Activated CD4-positive, alpha-beta memory T cell treated with anti-CD3 and anti-CD28 coated beads, Interleukin-2, amount 10 ng/mL, durations not matched to agents 7 days and 5 days (primary cell): ENCODE data around the gene HK2. TPM values are rescaled to one million over a fixed set of nuclear protein-coding genes. Genes with fewer than 3 reads are reported as not detected.
"Not testable (repeated sequence)": the region's sequence is repeated elsewhere in the genome, so short reads cannot be mapped to it uniquely, and the experiment has no call there.

Source experiments
- CTCF ChIA-PET: fragments of 350-600 bp; sonication (Branson Sonifier 250); formaldehyde crosslinking; loops from one replicate; lab custom pipeline; 2021; ENCODE audit warnings: antibody characterized with exemption, inconsistent platforms; lab: Charles Lee
- POLR2A ChIA-PET: fragments of 350-600 bp; sonication (Branson Sonifier 250); formaldehyde crosslinking; loops from one replicate; lab custom pipeline; 2021; ENCODE audit warnings: antibody characterized with exemption; lab: Charles Lee
- DNase-seq: peaks from one replicate; pipeline ENCODE4 v3.0.0-alpha.2; 2020
- H3K27ac Mint-ChIP-seq: one replicate; pipeline ENCODE4 v1.8.0; 2021; ENCODE audit warnings: mild to moderate bottlenecking, mixed read lengths
- H3K27me3 Mint-ChIP-seq: one replicate; pipeline ENCODE4 v1.8.0; 2021; ENCODE audit warnings: mixed read lengths
- H3K36me3 Mint-ChIP-seq: one replicate; pipeline ENCODE4 v1.8.0; 2021; ENCODE audit warnings: low read depth, mixed read lengths
- H3K4me1 Mint-ChIP-seq: one replicate; pipeline ENCODE4 v1.8.0; 2021; ENCODE audit warnings: mixed read lengths
- H3K4me3 Mint-ChIP-seq: one replicate; pipeline ENCODE4 v1.8.0; 2021; ENCODE audit warnings: mild to moderate bottlenecking, mixed read lengths
- H3K9me3 Mint-ChIP-seq: one replicate; pipeline ENCODE4 v1.8.0; 2021; ENCODE audit warnings: mixed read lengths
- total RNA-seq, 2 experiments: library from RNA; stranded (reverse); gene quantifications; one replicate each; pipeline ENCODE4 v1.2.3, GENCODE V29; 2021

The HK2 gene
- 10 to 100 TPM; 36.8 to 37.8 TPM for total RNA-seq

- CTCF ChIA-PET, result interaction anchor here (1.3 to 6.9 kb wide), 4 partner anchors 11 to 119 kb away, joined by 3 to 59 read pairs (median 38); no protein-coding TSS in a partner anchor
- Mint-ChIP-seq H3K4me3 (peak within 1 kb of the TSS; percentile 96), H3K4me1 (peaks cover 48% of the 10 kb centered on the region), H3K36me3 (peaks cover 8% of the 10 kb centered on the region), H3K9me3 (no peaks in the 10 kb centered on the region), H3K27ac (peak within 1 kb of the TSS; percentile 88), H3K27me3 (peaks cover 6% of the 10 kb centered on the region)
- POLR2A ChIA-PET, result interaction anchor here (1.0 to 5.9 kb wide), 10 partner anchors 10 to 304 kb away, joined by 3 to 62 read pairs (median 6); partner anchors contain the start of genes AUP1 and HTRA2
- peak; percentile 88 for DNase-seq
Observed at GRCh38 chr2:74833418-74834233, at the start of gene HK2. TSS of gene HK2 (plus strand) at chr2:74834127. CDS start at chr2:74834581, 454 bp downstream.

GRCh38 chr2:74789271-74789670, 44.7 kb upstream of the HK2 start:
- peaks cover 25% of the 10 kb centered on the region for H3K27me3 Mint-ChIP-seq
- H3K4me1 Mint-ChIP-seq, result no peaks in the 10 kb centered on the region
- ChIA-PET CTCF (no interaction called here), POLR2A (no interaction called here)
- peaks cover 16% of the 10 kb centered on the region for H3K9me3 Mint-ChIP-seq
- no peak overlapping the region for H3K4me3 Mint-ChIP-seq
- no peak overlapping the region for H3K27ac Mint-ChIP-seq
- H3K36me3 Mint-ChIP-seq, result peaks cover 3% of the 10 kb centered on the region
- DNase-seq, result no peak

GRCh38 chr2:74792282-74792681, 41.6 kb upstream of the HK2 start:
- DNase-seq, result no peak
- H3K27me3 Mint-ChIP-seq, result peaks cover 18% of the 10 kb centered on the region
- H3K4me3 Mint-ChIP-seq, result no peak overlapping the region
- CTCF ChIA-PET, result interaction anchor here (0.7 kb wide), 1 partner anchor 49 kb away, joined by 3 read pairs; no protein-coding TSS in a partner anchor
- no peak overlapping the region for H3K27ac Mint-ChIP-seq
- POLR2A ChIA-PET, result no interaction called here
- H3K4me1 Mint-ChIP-seq, result no peaks in the 10 kb centered on the region
- peaks cover 3% of the 10 kb centered on the region for H3K36me3 Mint-ChIP-seq
- peaks cover 15% of the 10 kb centered on the region for H3K9me3 Mint-ChIP-seq

GRCh38 chr2:74794878-74795277, 39.0 kb upstream of the HK2 start:
- H3K27me3 Mint-ChIP-seq, H3K27ac Mint-ChIP-seq, H3K4me1 Mint-ChIP-seq, H3K9me3 Mint-ChIP-seq, DNase-seq, CTCF ChIA-PET, H3K4me3 Mint-ChIP-seq, POLR2A ChIA-PET, H3K36me3 Mint-ChIP-seq: not testable (repeated sequence)

GRCh38 chr2:74806355-74806839, 27.5 kb upstream of the HK2 start:
- Mint-ChIP-seq H3K4me3 (no peak overlapping the region), H3K27ac (no peak overlapping the region), H3K27me3 (peaks cover 22% of the 10 kb centered on the region), H3K9me3 (no peaks in the 10 kb centered on the region), H3K36me3 (no peaks in the 10 kb centered on the region), H3K4me1 (no peaks in the 10 kb centered on the region)
- DNase-seq, result no peak
- CTCF ChIA-PET, result no interaction called here
- POLR2A ChIA-PET, result no interaction called here

- no peak overlapping the region for H3K4me3 Mint-ChIP-seq
- no peaks in the 10 kb centered on the region for H3K9me3 Mint-ChIP-seq
- no peak for DNase-seq
- H3K36me3 Mint-ChIP-seq, result no peaks in the 10 kb centered on the region
- POLR2A ChIA-PET, result no interaction called here
- peaks cover 19% of the 10 kb centered on the region for H3K27me3 Mint-ChIP-seq
- no peak overlapping the region for H3K27ac Mint-ChIP-seq
- CTCF ChIA-PET, result no interaction called here
- no peaks in the 10 kb centered on the region for H3K4me1 Mint-ChIP-seq
Observed at GRCh38 chr2:74806920-74807319, 27.0 kb upstream of the HK2 start.

GRCh38 chr2:74812787-74813590, 20.9 kb upstream of the HK2 start:
- no peak for DNase-seq
- ChIA-PET POLR2A (no interaction called here), CTCF (no interaction called here)
- Mint-ChIP-seq H3K4me3 (no peak overlapping the region), H3K27ac (no peak overlapping the region), H3K4me1 (no peaks in the 10 kb centered on the region), H3K36me3 (no peaks in the 10 kb centered on the region), H3K27me3 (peaks cover 40% of the 10 kb centered on the region), H3K9me3 (no peaks in the 10 kb centered on the region)

GRCh38 chr2:74814102-74814501, 19.8 kb upstream of the HK2 start:
- Mint-ChIP-seq H3K27me3 (peaks cover 40% of the 10 kb centered on the region), H3K4me3 (no peak overlapping the region), H3K4me1 (no peaks in the 10 kb centered on the region), H3K36me3 (no peaks in the 10 kb centered on the region), H3K27ac (no peak overlapping the region), H3K9me3 (no peaks in the 10 kb centered on the region)
- CTCF ChIA-PET, result no interaction called here
- POLR2A ChIA-PET, result no interaction called here
- no peak for DNase-seq

- peaks cover 5% of the 10 kb centered on the region for H3K4me1 Mint-ChIP-seq
- ChIA-PET CTCF (no interaction called here), POLR2A (no interaction called here)
- peaks cover 33% of the 10 kb centered on the region for H3K27me3 Mint-ChIP-seq
- no peak for DNase-seq
- H3K36me3 Mint-ChIP-seq, result no peaks in the 10 kb centered on the region
- H3K4me3 Mint-ChIP-seq, result no peak overlapping the region
- no peak overlapping the region for H3K27ac Mint-ChIP-seq
- no peaks in the 10 kb centered on the region for H3K9me3 Mint-ChIP-seq
Observed at GRCh38 chr2:74815941-74816340, 18.0 kb upstream of the HK2 start.

GRCh38 chr2:74816540-74817303, 17.2 kb upstream of the HK2 start:
- no peak overlapping the region for H3K27ac Mint-ChIP-seq
- no peaks in the 10 kb centered on the region for H3K36me3 Mint-ChIP-seq
- H3K4me3 Mint-ChIP-seq, result no peak overlapping the region
- peaks cover 29% of the 10 kb centered on the region for H3K27me3 Mint-ChIP-seq
- peaks cover 5% of the 10 kb centered on the region for H3K4me1 Mint-ChIP-seq
- no peaks in the 10 kb centered on the region for H3K9me3 Mint-ChIP-seq
- no peak for DNase-seq
- ChIA-PET CTCF (no interaction called here), POLR2A (no interaction called here)

- no peak overlapping the region for H3K4me3 Mint-ChIP-seq
- H3K4me1 Mint-ChIP-seq, result peaks cover 5% of the 10 kb centered on the region
- CTCF ChIA-PET, result interaction anchor here (0.6 kb wide), 1 partner anchor 281 kb away, joined by 3 read pairs; no protein-coding TSS in a partner anchor
- H3K27me3 Mint-ChIP-seq, result peaks cover 26% of the 10 kb centered on the region
- no peaks in the 10 kb centered on the region for H3K9me3 Mint-ChIP-seq
- H3K36me3 Mint-ChIP-seq, result no peaks in the 10 kb centered on the region
- no peak overlapping the region for H3K27ac Mint-ChIP-seq
- POLR2A ChIA-PET, result no interaction called here
- DNase-seq, result no peak
Observed at GRCh38 chr2:74817304-74817675, 16.6 kb upstream of the HK2 start.

- Mint-ChIP-seq H3K27me3 (peaks cover 19% of the 10 kb centered on the region), H3K4me3 (no peak overlapping the region), H3K9me3 (no peaks in the 10 kb centered on the region), H3K27ac (no peak overlapping the region), H3K4me1 (peaks cover 5% of the 10 kb centered on the region), H3K36me3 (no peaks in the 10 kb centered on the region)
- ChIA-PET POLR2A (no interaction called here), CTCF (no interaction called here)
- no peak for DNase-seq
Observed at GRCh38 chr2:74819702-74820101, 14.2 kb upstream of the HK2 start.
